ENCODE results near the gene PCDHGB4. TPM values are rescaled to one million over a fixed set of nuclear protein-coding genes. Genes with fewer than 3 reads are reported as not detected.
"Not testable (repeated sequence)": the region's sequence is repeated elsewhere in the genome, so short reads cannot be mapped to it uniquely, and the experiment has no call there.

The PCDHGB4 gene
- total and polyA plus RNA-seq, 2 donors from 2014 or later: 1.0 to 6.1 TPM

DNA sequence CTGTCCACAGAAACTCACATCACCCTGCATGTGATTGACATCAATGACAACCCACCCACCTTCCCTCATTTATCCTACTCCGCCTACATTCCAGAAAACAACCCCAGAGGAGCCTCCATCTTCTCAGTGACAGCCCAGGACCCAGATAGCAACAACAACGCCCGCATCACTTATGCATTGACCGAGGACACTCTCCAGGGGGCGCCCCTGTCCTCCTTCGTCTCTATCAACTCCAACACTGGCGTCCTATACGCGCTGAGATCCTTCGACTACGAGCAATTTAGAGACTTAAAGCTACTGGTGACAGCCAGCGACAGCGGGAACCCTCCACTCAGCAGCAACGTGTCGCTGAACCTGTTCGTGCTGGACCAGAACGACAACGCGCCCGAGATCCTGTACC lies 42.2 kb upstream of the PCDHGB4 start:
- TF ChIP-seq, protein P1, sequence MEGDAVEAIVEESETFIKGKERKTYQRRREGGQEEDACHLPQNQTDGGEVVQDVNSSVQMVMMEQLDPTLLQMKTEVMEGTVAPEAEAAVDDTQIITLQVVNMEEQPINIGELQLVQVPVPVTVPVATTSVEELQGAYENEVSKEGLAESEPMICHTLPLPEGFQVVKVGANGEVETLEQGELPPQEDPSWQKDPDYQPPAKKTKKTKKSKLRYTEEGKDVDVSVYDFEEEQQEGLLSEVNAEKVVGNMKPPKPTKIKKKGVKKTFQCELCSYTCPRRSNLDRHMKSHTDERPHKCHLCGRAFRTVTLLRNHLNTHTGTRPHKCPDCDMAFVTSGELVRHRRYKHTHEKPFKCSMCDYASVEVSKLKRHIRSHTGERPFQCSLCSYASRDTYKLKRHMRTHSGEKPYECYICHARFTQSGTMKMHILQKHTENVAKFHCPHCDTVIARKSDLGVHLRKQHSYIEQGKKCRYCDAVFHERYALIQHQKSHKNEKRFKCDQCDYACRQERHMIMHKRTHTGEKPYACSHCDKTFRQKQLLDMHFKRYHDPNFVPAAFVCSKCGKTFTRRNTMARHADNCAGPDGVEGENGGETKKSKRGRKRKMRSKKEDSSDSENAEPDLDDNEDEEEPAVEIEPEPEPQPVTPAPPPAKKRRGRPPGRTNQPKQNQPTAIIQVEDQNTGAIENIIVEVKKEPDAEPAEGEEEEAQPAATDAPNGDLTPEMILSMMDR (IDR thresholded peaks at IDR 0.05; ENCODE audit: borderline replicate concordance, extremely low read depth, insufficient read depth): no peak
- no peak overlapping the region for H3K4me3 ChIP-seq (ENCODE audit: low read length in 3 of 3)
- peaks cover 2 to 45% (median 11%) of the 10 kb centered on the region in 3 donors for H3K9me3 ChIP-seq (ENCODE audit: control insufficient read depth in 2 of 3, insufficient read depth in 1 of 3, low read length in 3 of 3)
- intact Hi-C loops (cut with DNase I): no loop called here
- FAIRE-seq (no peak), DNase-seq (no peak)
- H3K27ac ChIP-seq (ENCODE audit: low read depth in 2 of 2, low read length in 2 of 2): no peak overlapping the region
- H3K4me1 ChIP-seq (ENCODE audit: control insufficient read depth in 2 of 3, insufficient read depth in 2 of 3, low read depth in 1 of 3, low read length in 3 of 3): no peaks in the 10 kb centered on the region
- H3K36me3 ChIP-seq (ENCODE audit: control insufficient read depth in 2 of 3, insufficient read depth in 3 of 3, low read length in 3 of 3): no peaks in the 10 kb centered on the region
- no peak overlapping the region for H3K9ac ChIP-seq (ENCODE audit: low read length in 3 of 3)
- H3K27me3 ChIP-seq (ENCODE audit: control insufficient read depth, insufficient read depth, low read length): no peaks in the 10 kb centered on the region

DNA sequence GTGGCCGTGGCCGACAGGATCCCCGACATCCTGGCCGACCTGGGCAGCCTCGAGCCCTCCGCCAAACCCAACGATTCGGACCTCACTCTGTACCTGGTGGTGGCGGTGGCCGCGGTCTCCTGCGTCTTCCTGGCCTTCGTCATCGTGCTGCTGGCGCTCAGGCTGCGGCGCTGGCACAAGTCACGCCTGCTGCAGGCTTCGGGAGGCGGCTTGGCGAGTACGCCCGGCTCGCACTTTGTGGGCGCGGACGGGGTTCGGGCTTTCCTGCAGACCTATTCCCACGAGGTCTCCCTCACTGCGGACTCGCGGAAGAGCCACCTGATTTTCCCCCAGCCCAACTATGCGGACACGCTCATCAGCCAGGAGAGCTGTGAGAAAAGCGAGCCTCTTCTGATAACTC lies 41.5 kb upstream of the PCDHGB4 start:
- FAIRE-seq; intact Hi-C loops (cut with DNase I); H3K36me3 ChIP-seq (ENCODE audit: control insufficient read depth in 2 of 3, insufficient read depth in 3 of 3, low read length in 3 of 3); H3K9ac ChIP-seq (ENCODE audit: low read length in 3 of 3); DNase-seq; H3K4me1 ChIP-seq (ENCODE audit: control insufficient read depth in 2 of 3, insufficient read depth in 2 of 3, low read depth in 1 of 3, low read length in 3 of 3); H3K4me3 ChIP-seq (ENCODE audit: low read length in 3 of 3); H3K27me3 ChIP-seq (ENCODE audit: control insufficient read depth, insufficient read depth, low read length); H3K27ac ChIP-seq (ENCODE audit: low read depth in 2 of 2, low read length in 2 of 2): not testable (repeated sequence)
- peaks cover 2 to 50% (median 13%) of the 10 kb centered on the region in 3 donors for H3K9me3 ChIP-seq (ENCODE audit: control insufficient read depth in 2 of 3, insufficient read depth in 1 of 3, low read length in 3 of 3)

DNA sequence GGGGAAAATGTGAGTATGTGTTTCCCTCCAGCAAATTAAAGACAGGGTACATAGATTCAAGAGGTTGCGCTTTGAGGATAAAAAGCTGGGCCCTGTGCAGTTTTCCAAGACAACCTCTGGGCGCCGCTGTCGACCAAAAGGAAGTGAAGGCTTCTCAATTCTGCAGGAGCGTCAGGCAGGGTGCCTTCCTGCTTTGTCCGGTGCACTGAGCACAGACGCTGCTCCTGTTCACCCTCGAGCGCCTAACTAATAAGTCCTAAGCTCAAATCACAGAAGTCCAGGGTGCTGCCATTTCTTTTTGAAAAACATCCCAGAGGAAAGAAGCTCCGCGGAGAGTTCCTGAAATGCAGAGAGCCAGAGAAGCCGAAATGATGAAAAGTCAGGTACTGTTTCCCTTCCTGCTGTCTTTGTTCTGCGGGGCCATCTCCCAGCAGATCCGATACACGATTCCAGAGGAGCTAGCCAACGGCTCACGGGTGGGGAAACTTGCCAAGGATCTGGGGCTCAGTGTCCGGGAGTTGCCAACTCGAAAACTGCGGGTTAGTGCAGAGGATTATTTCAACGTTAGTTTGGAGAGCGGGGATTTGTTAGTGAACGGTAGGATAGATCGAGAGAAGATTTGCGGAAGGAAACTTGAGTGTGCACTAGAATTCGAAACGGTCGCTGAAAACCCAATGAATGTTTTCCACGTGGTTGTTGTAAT lies 37.4 kb upstream of the PCDHGB4 start, which contains the start of gene PCDHGB1:
TSS of gene PCDHGB1 (plus strand) at position 183 of the 703 bp plus-strand sequence. CDS start at position 345, 162 bp downstream.
- no peaks in the 10 kb centered on the region for H3K27me3 ChIP-seq (ENCODE audit: control insufficient read depth, insufficient read depth, low read length)
- H3K36me3 ChIP-seq (ENCODE audit: control insufficient read depth in 2 of 3, insufficient read depth in 3 of 3, low read length in 3 of 3): no peaks in the 10 kb centered on the region
- FAIRE-seq (no peak), DNase-seq (peak in 1 of 5 donors; percentile 45)
- no peak within 1 kb of the TSS for H3K27ac ChIP-seq (ENCODE audit: low read depth in 2 of 2, low read length in 2 of 2)
- H3K4me3 ChIP-seq (ENCODE audit: low read length in 3 of 3): peak within 1 kb of the TSS in 2 of 3 donors; percentile 10 to 21
- no peak within 1 kb of the TSS for H3K9ac ChIP-seq (ENCODE audit: low read length in 3 of 3)
- TF ChIP-seq, protein P1 (IDR thresholded peaks at IDR 0.05; ENCODE audit: borderline replicate concordance, extremely low read depth, insufficient read depth): peak; percentile 27
- no peaks in the 10 kb centered on the region for H3K4me1 ChIP-seq (ENCODE audit: control insufficient read depth in 2 of 3, insufficient read depth in 2 of 3, low read depth in 1 of 3, low read length in 3 of 3)
- intact Hi-C loops (cut with DNase I): no loop called here
- peaks cover 0 to 40% (median 15%) of the 10 kb centered on the region in 3 donors for H3K9me3 ChIP-seq (ENCODE audit: control insufficient read depth in 2 of 3, insufficient read depth in 1 of 3, low read length in 3 of 3)

DNA sequence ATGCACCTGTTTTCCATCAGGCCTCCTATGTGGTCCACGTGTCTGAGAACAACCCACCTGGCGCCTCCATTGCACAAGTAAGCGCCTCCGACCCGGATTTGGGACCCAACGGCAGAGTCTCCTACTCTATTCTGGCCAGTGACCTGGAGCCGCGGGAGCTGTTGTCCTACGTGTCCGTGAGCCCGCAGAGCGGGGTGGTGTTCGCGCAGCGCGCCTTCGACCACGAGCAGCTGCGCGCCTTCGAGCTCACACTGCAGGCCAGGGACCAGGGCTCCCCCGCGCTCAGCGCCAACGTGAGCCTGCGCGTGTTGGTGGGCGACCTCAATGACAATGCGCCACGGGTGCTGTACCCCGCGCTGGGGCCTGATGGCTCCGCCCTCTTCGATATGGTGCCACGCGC lies 35.9 kb upstream of the PCDHGB4 start:
- no peaks in the 10 kb centered on the region for H3K36me3 ChIP-seq (ENCODE audit: control insufficient read depth in 2 of 3, insufficient read depth in 3 of 3, low read length in 3 of 3)
- no peak overlapping the region for H3K9ac ChIP-seq (ENCODE audit: low read length in 3 of 3)
- intact Hi-C loops (cut with DNase I): no loop called here
- H3K4me3 ChIP-seq (ENCODE audit: low read length in 3 of 3): no peak overlapping the region
- no peak overlapping the region for H3K27ac ChIP-seq (ENCODE audit: low read depth in 2 of 2, low read length in 2 of 2)
- TF ChIP-seq, protein P1 (IDR thresholded peaks at IDR 0.05; ENCODE audit: borderline replicate concordance, extremely low read depth, insufficient read depth): no peak
- FAIRE-seq (no peak), DNase-seq (no peak)
- H3K9me3 ChIP-seq (ENCODE audit: control insufficient read depth in 2 of 3, insufficient read depth in 1 of 3, low read length in 3 of 3): peaks cover 2 to 50% (median 20%) of the 10 kb centered on the region in 3 donors
- no peaks in the 10 kb centered on the region for H3K4me1 ChIP-seq (ENCODE audit: control insufficient read depth in 2 of 3, insufficient read depth in 2 of 3, low read depth in 1 of 3, low read length in 3 of 3)
- H3K27me3 ChIP-seq (ENCODE audit: control insufficient read depth, insufficient read depth, low read length): no peaks in the 10 kb centered on the region

All from kidney (tissue), 14 donors.